Epithelial cell of esophagus (primary cell): ENCODE measurements around the gene TMEM54.

Experiments
- DNase-seq: peaks from one replicate; pipeline ENCODE4 v3.0.0; 2010; ENCODE audit warnings: low read depth
- H3K4me3 ChIP-seq: 2 replicates; pipeline ENCODE4 v1.5.1; 2011; ENCODE audit warnings: mild to moderate bottlenecking, low read length, control low read depth
- CTCF ChIP-seq: IDR thresholded peaks from 2 replicates; pipeline ENCODE4 v1.5.1; 2011; ENCODE audit warnings: low read depth, mild to moderate bottlenecking, low read length, control low read depth, inconsistent platforms; ENCODE audit not compliant: insufficient read depth; ENCODE audit errors: missing control alignments

The TMEM54 gene

GRCh38 chr1:32894681-32895080, 6.5 kb downstream of the TMEM54 start:
- no peak for DNase-seq

GRCh38 chr1:32894019-32894600, 7.1 kb downstream of the TMEM54 start:
- TF ChIP-seq CTCF: no peak
- no peak overlapping the region for H3K4me3 ChIP-seq
- no peak for DNase-seq

More at GRCh38 chr1:32894681-32895080, 6.5 kb downstream of the TMEM54 start:
- no peak overlapping the region for H3K4me3 ChIP-seq
- TF ChIP-seq CTCF: no peak

- DNase-seq: peak; percentile 20
- TF ChIP-seq CTCF: no peak
- H3K4me3 ChIP-seq: peak overlapping the region; percentile 25
Measured at GRCh38 chr1:32893198-32894018, 7.8 kb downstream of the TMEM54 start.

- peak; percentile 19 for DNase-seq
- TF ChIP-seq CTCF: no peak
- H3K4me3 ChIP-seq: peak overlapping the region; percentile 25
Measured at GRCh38 chr1:32892368-32893197, 8.6 kb downstream of the TMEM54 start.

GRCh38 chr1:32891630-32892029, 9.6 kb downstream of the TMEM54 start:
- H3K4me3 ChIP-seq: no peak overlapping the region
- TF ChIP-seq CTCF: no peak
- DNase-seq: no peak

GRCh38 chr1:32891241-32891570, 10.0 kb downstream of the TMEM54 start:
- DNase-seq: no peak
- no peak overlapping the region for H3K4me3 ChIP-seq
- no peak for TF ChIP-seq CTCF
